HG03175 (cell line): Measurements from ENCODE around the gene KIF26A.
"Not testable (repeated sequence)": the region's sequence is repeated elsewhere in the genome, so short reads cannot be mapped to it uniquely, and the experiment has no call there.

ENCODE experiments used
- ATAC-seq: cut with Tn5 transposase; IDR thresholded peaks from one replicate; pipeline ENCODE4 v1.9.1; 2021; ENCODE audit warnings: mild to moderate bottlenecking, moderate library complexity; ENCODE audit not compliant: unreplicated experiment

The KIF26A gene

GRCh38 chr14:104142946-104143470, 4.6 kb downstream of the KIF26A start:
- no peak for ATAC-seq

- no peak for ATAC-seq
These were observed 5.4 kb downstream of the KIF26A start for GRCh38 chr14:104143521-104144452.

- ATAC-seq, result no peak
These were observed 6.0 kb downstream of the KIF26A start for GRCh38 chr14:104144453-104144790.

DNA sequence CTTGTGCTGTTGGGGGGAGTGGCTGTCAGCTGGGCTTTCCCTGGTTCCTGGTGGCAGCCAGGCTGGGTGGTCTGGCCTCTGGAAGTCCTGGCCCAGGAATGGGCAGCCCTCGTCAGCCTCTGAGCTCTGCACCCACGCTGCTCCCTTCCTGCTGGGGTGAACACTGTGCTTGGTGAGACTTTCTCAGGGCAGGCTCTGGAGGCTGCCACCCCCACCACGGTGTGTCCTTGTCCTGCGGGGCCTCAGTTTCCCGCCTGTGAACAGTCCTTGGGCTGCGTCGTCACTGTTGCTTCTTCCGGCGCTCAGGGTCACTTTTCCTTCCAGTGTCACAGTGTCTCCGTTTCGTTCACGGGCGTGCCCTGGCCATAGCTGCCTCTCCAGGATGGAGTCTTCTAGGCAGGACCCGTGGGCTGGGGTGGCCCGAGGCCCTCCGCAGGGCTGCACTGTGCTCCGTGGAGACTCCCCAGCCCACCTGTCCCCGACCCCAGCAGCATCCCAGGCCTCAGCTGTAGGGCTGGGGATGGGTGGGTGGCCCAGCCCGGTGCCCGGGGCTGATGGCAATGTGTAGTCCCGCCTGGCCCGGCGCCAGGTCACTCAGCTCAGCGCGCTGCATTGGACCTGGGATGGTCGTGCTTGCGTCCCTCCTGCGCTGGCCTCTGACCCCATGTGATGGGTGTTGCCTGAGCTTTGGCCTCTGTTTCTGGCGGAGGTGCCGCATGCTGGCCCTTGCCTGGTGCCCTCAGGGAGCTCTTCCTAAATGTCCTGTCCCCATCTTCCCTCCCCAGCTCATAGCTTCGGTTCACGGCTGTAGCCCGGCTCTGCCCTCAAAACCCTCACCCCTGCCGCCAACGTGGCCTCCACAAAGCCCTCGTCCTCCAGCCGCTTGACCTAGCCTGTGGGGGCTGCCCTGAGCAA, 6.8 kb downstream of the KIF26A start:
- no peak for ATAC-seq

DNA sequence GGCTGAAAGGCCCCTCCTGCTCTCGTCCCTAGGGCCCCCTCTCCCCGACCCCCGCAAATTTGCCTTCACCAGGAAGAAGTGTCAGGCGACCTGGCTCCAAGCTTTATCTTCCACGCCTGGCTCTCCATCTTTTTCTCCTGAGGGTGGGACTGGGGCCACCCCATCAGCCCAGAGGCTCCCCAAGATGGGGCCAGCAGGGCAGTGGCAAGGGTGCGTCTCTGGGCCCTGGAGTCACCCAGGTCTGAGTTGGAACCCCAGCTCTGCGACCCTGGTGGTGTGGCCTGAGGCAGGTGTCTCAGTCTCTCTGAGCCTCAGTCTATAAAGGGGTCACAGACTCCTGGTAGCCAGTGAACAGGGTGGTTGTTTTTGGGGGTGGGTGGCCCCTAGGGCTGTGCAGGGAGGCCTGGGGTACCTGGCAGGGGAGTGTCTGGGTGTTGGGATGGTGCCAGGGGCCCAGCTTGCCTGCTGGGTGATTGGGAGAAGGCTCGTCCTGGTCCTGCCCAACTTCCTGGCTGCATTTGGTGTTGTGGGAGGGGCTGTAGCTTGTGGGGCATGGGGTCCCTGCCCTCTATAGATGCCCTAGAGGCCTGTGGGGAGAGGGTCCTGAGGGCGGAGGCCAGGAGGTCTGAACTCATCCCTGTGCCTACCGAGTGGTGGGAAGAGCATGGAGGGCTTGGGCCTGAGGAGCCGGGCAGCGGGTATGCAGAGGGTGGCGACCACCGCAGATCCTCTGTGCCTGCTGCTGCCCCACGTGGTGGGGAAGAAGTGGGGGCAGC, 7.6 kb downstream of the KIF26A start:
- no peak for ATAC-seq

DNA sequence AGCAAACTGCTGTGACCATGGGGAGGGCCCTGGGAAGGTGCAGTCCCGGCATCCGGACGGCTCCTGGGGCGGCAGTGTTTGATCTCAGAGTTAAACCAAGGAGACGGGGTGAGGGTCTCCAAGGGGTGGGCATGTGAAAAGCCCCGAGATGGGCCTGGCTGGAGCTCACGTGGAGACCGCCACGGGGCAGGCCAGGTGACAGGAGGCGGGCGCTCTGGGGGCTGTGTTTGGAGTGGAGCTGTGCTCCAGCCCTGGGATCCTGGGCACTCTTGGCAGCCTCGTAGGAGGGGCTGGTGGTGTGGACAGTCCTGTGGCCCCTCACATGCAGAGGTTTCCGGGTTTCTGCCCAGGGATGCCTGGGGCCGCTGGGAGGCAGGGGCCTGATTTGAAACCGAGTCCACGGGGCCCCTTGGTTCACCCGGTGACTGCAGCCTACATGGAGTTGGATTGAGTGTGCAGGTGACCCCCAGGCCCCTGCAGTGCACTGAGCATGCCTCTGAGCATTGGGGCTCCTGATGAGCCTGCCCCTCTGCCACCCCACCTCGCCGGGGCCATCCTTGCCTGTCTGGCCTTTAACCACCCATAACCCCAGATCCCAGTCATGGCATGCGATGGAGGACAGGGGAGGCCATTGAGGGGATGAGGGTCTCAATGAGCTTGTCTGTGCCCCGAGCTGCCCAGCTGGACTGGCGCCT, 8.4 kb downstream of the KIF26A start:
- ATAC-seq, result no peak

GRCh38 chr14:104147346-104148125, 9.1 kb downstream of the KIF26A start:
- ATAC-seq, result no peak

DNA sequence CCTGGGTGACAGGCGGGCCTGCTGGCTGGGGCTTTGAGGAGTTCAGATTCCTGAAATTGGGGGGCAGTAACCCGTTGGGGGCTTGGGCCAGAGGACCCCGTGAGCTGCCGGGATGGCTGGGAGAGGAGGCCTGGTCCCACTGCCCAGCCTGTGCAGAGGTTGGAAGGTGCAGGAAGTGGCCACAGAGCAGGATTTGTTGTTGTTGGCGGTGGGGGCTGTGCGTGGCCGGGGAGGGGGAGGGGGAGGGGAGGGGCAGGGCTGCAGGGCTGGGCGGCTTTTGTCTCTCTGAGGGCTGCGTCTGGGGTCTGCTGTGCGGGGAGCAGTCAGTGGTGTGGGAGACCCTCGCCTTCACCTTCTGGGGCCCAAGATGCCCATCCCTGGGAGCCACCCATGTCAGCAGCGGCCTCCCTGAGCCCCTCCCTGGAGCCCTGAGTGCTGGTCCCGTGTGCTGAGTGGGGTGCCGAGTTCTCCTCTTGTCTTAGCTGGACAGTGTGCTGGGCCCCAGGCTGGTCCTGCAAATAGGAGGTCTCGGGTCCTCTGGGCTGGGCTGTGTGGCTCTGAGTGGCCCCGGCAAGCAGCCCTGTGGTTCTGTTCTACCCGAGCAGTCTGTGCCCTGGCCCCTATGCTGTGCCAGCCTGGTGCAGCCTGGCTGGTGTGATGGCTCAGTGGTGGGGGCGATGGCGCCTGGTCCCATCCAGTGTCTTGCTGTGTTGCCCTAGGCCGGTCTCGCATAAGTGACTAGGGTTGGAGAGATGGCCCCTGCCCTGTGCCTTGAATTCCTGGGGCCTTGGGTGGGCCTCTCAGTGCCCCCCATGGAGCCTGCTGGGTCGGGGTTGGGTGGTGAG, 10.3 kb downstream of the KIF26A start:
- ATAC-seq, result no peak

- no peak for ATAC-seq
These were observed 10.8 kb downstream of the KIF26A start for GRCh38 chr14:104149278-104149595.

DNA sequence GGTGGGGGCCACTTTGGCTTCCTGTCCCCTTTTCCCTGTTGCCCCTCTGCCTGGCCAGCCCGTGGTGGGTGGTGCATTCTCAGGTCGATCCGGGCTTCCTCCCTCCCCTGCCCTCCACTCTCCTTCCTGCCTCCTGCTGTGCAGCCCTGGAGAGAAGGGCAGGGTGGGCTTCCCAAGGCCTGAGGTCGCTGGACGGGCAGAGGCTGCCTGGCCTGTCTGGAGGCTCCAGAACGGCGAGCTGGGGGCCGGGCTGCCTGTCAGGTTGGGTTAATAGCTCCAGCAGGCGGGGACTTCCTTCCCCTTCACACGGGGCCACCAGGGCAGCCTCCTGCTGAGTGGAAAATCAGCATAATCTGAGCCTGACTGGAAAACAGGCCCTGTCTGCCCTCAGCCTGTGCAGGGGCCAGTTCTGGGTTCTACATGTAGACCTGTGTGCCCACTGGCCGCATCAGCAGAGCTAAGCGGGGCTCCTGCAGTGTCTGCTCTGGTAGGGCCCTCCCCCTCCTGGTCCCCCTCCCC, 11.3 kb downstream of the KIF26A start:
- no peak for ATAC-seq

- ATAC-seq, result no peak
These were observed 12.0 kb downstream of the KIF26A start for GRCh38 chr14:104150136-104151025.

DNA sequence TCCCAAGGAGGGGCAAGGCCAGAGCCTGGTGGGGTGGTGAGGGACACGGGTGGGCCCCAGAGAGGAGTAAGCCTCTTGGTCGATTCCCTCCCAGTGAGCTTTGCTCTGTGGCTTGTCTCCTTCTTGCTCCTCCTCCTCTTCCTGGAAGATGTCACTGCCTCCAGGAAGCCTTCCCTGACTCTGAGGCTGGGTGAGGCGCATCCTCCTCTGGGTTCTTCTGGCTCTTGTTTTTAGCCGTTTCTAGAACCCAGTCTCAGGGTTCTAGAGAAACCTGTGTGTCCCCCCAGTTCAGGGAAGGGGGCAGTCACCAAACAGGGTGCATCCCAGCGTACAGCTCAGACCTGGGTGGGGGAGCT, 12.6 kb downstream of the KIF26A start:
- ATAC-seq, result no peak

GRCh38 chr14:104151566-104152245, 13.3 kb downstream of the KIF26A start:
- ATAC-seq, result no peak

- no peak for ATAC-seq
These were observed 13.8 kb downstream of the KIF26A start for GRCh38 chr14:104152246-104152575.

DNA sequence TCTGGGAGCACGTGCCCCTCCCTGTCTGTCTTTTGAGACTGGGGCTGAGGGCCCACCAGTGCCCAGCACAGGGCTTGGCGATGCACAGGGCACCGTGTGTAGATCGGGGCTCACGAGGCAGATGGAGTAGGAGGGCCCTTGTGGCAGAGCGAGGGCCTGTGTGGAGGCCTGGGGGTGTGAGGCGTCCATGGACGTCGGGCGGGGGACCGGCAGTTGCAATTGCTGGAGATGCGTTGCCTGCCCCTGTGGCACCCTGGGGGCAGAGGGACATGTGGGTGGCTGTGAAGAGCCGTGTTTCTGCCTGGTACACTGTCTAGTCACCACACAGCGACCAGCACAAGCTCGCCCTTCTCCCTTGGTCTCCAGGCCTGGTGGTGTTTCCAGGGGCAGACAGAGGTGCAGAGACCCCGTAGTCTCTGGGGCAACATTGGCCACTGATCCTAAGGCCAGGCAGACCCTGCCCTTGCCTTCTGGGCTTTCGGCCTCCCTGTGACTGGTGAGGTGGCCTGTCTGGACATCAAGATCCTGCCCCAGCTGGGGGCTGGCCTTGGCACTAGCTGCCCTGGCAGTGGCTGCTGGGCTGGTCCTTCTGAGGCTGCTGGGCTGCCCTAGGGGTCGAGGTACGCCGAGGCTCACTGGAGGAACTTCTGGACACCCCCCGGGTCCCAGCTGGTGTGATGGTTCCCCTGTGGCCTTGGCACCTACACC, 14.5 kb downstream of the KIF26A start:
- ATAC-seq, result no peak

- not testable (repeated sequence) for ATAC-seq
These were observed 15.0 kb downstream of the KIF26A start for GRCh38 chr14:104153394-104153755.

- ATAC-seq, result no peak
These were observed 15.9 kb downstream of the KIF26A start for GRCh38 chr14:104154246-104154645.
